Karpas-422 (cell line): ENCODE results near the gene CCDC170. TPM values are rescaled to one million over a fixed set of nuclear protein-coding genes. Genes with fewer than 3 reads are reported as not detected.

Source experiments
- small RNA-seq: library from RNA; depleted of rRNA; stranded (forward); fragments of <200 nt; gene quantifications from one replicate; pipeline ENCODE3, GENCODE V24; 2014
- total RNA-seq: library from RNA; depleted of rRNA; stranded (reverse); fragments of >200 nt; shearing (Covaris generic); gene quantifications from 2 replicates; pipeline ENCODE4 v1.2.3, GENCODE V29; 2014; ENCODE audit warnings: low replicate concordance; rRNA removed

Gene CCDC170
- total RNA-seq, 1 experiment from 2014 or later: not detected

Small RNAs within 50 kb of the gene (small RNA-seq; reads per million reads assigned to genes)
- gene RNU6-813P: not detected

Other genes with a start within 250 kb of the CCDC170 start
- 22.1 and 27.4 TPM in 2 replicates for gene ZBTB2, start 102.5 kb upstream of the CCDC170 start, total RNA-seq
- gene RMND1, start 41.9 kb upstream of the CCDC170 start, total RNA-seq: 25.3 and 31.0 TPM in 2 replicates